Testis (tissue), 3 donors: ENCODE results near the gene PODNL1. TPM values are rescaled to one million over a fixed set of nuclear protein-coding genes. Genes with fewer than 3 reads are reported as not detected.
"Not testable (repeated sequence)": the region's sequence is repeated elsewhere in the genome, so short reads cannot be mapped to it uniquely, and the experiment has no call there.

ENCODE experiments used
- DNase-seq: peaks from one replicate; pipeline ENCODE4 v3.0.0-alpha.2; 2019
- H3K27ac ChIP-seq, 2 donors: fragments of 200-600 bp; sonication (generic); one replicate each; pipeline ENCODE4 v1.5.1; 2019
- H3K27me3 ChIP-seq: fragments of 200-600 bp; sonication (generic); one replicate; pipeline ENCODE4 v1.5.1; 2019
- H3K36me3 ChIP-seq: fragments of 200-600 bp; sonication (generic); one replicate; pipeline ENCODE4 v1.5.1; 2017; ENCODE audit warnings: low read depth; ENCODE audit errors: missing control alignments
- H3K4me1 ChIP-seq: fragments of 200-600 bp; sonication (generic); one replicate; pipeline ENCODE4 v1.5.1; 2019
- H3K4me3 ChIP-seq, 2 donors: fragments of 200-600 bp; sonication (generic); one replicate each; pipeline ENCODE4 v1.5.1; 2017 to 2019
- H3K9me3 ChIP-seq: fragments of 200-600 bp; sonication (generic); one replicate; pipeline ENCODE4 v1.5.1; 2017
- CTCF ChIP-seq, 3 experiments: fragments of 450-650 bp in 2 of 3; fragments of 200-600 bp in 1 of 3; sonication (generic) in 1 of 3; IDR thresholded peaks; one replicate each; pipeline ENCODE4 v1.5.1; 2016 to 2019; ENCODE audit warnings: antibody characterized with exemption in 3 of 3, mild to moderate bottlenecking in 2 of 3, moderate library complexity in 1 of 3
- POLR2A ChIP-seq: fragments of 450-650 bp; IDR thresholded peaks from one replicate; pipeline ENCODE4 v1.6.1; 2017; ENCODE audit warnings: antibody characterized with exemption, mild to moderate bottlenecking, moderate library complexity
- WGBS, 2 donors: methylation state at CpG; one replicate each; pipeline ENCODE4 v1.1.5; 2018; 5-methylcytosine and 5-hydroxymethylcytosine counted together
- intact Hi-C: fragments of 100-400 bp; cut with DNase I; formaldehyde crosslinking; loops from one replicate; pipeline ENCODE4 v1.15.1; 2023; ENCODE audit warnings: low total_unique reads
- polyA plus RNA-seq: library from polyadenylated mRNA; stranded (reverse); fragments of 350-450 nt; fragmentation: Illumina TruSeq; extraction: RNeasy Lipid Tissue Mini Kit (QIAGEN cat#74804); gene quantifications from one replicate; pipeline ENCODE4 v1.2.3, GENCODE V29; 2014; ENCODE audit warnings: low read depth, low replicate concordance; ENCODE audit not compliant: insufficient read depth
- total RNA-seq, 2 donors: library from RNA; depleted of rRNA; stranded (reverse); fragments of >200 nt; gene quantifications; one replicate each; pipeline ENCODE4 v1.2.3, GENCODE V29; 2016

PODNL1 gene
- total and polyA plus RNA-seq, 3 donors from 2014 or later = 5.8 to 14.6 (median 12.6) TPM

- Histone ChIP-seq H3K9me3 (no peaks in the 10 kb centered on the region), H3K4me3 (no peak overlapping the region), H3K4me1 (peaks cover 5% of the 10 kb centered on the region), H3K36me3 (no peaks in the 10 kb centered on the region), H3K27me3 (no peaks in the 10 kb centered on the region), H3K27ac (no peak overlapping the region)
- DNase-seq = peak; percentile 31
- intact Hi-C loops = no loop called here
- WGBS, 2 donors = 72% methylated on average over 12 of the region's 12 CpGs
- TF ChIP-seq POLR2A = no peak
Measured at GRCh38 chr19:13974073-13974472, 35.9 kb upstream of the PODNL1 start.

GRCh38 chr19:13973479-13973878 lies 35.3 kb upstream of the PODNL1 start:
- DNase-seq, intact Hi-C loops, H3K27me3 ChIP-seq, H3K27ac ChIP-seq, H3K4me3 ChIP-seq, H3K36me3 ChIP-seq, H3K4me1 ChIP-seq, H3K9me3 ChIP-seq: not testable (repeated sequence)
- WGBS, 2 donors = 92 to 98% methylated on average over 3 of the region's 3 CpGs

- TF ChIP-seq POLR2A = no peak
- TF ChIP-seq CTCF (IDR thresholded peaks at IDR 0.05) = no peak
- DNase-seq = no peak
- 90 to 95% methylated on average over 23 to 37 of the region's 37 CpGs for WGBS, 2 donors
- H3K27ac ChIP-seq = no peak overlapping the region
- no peaks in the 10 kb centered on the region for H3K27me3 ChIP-seq
- intact Hi-C loops = no loop called here
- no peaks in the 10 kb centered on the region for H3K36me3 ChIP-seq
- H3K4me3 ChIP-seq = no peak overlapping the region
- no peaks in the 10 kb centered on the region for H3K9me3 ChIP-seq
- H3K4me1 ChIP-seq = no peaks in the 10 kb centered on the region
Measured at GRCh38 chr19:13972368-13973155, 34.3 kb upstream of the PODNL1 start.

GRCh38 chr19:13971868-13972267 lies 33.7 kb upstream of the PODNL1 start:
- H3K36me3 ChIP-seq, H3K9me3 ChIP-seq, H3K27ac ChIP-seq, intact Hi-C loops, H3K4me1 ChIP-seq, H3K27me3 ChIP-seq, H3K4me3 ChIP-seq, DNase-seq: not testable (repeated sequence)
- WGBS, 2 donors = 90 to 93% methylated on average over 15 of the region's 15 CpGs

GRCh38 chr19:13969897-13970296 lies 31.7 kb upstream of the PODNL1 start:
- WGBS, 2 donors = 93 to 96% methylated on average over 7 to 18 of the region's 18 CpGs

GRCh38 chr19:13968999-13969398 lies 30.8 kb upstream of the PODNL1 start:
- intact Hi-C loops = no loop called here
- no peaks in the 10 kb centered on the region for H3K36me3 ChIP-seq
- no peaks in the 10 kb centered on the region for H3K27me3 ChIP-seq
- no peak for DNase-seq
- no peaks in the 10 kb centered on the region for H3K9me3 ChIP-seq
- no peak overlapping the region for H3K4me3 ChIP-seq
- no peak overlapping the region for H3K27ac ChIP-seq
- 89 to 92% methylated on average over 18 of the region's 18 CpGs for WGBS, 2 donors
- no peaks in the 10 kb centered on the region for H3K4me1 ChIP-seq
- no peak for TF ChIP-seq POLR2A

More at GRCh38 chr19:13969897-13970296, 31.7 kb upstream of the PODNL1 start:
- H3K36me3 ChIP-seq = no peaks in the 10 kb centered on the region
- intact Hi-C loops = no loop called here
- TF ChIP-seq CTCF (IDR thresholded peaks at IDR 0.05) (no peak), POLR2A (no peak)
- no peak for DNase-seq
- no peaks in the 10 kb centered on the region for H3K4me1 ChIP-seq
- H3K27me3 ChIP-seq = no peaks in the 10 kb centered on the region
- no peak overlapping the region for H3K4me3 ChIP-seq
- H3K27ac ChIP-seq = no peak overlapping the region
- no peaks in the 10 kb centered on the region for H3K9me3 ChIP-seq
